ENCODE results near the gene MTRF1. TPM values are rescaled to one million over a fixed set of nuclear protein-coding genes. Genes with fewer than 3 reads are reported as not detected.

The MTRF1 gene
- total RNA-seq, 1 donor from 2014 or later, result 13.2 TPM

GRCh38 chr13:41216160-41216559, 47.2 kb downstream of the MTRF1 start:
- H3K4me1 ChIP-seq, result no peaks in the 10 kb centered on the region
- H3K4me3 ChIP-seq, result no peak overlapping the region
- TF ChIP-seq CTCF (IDR thresholded peaks at IDR 0.05; ENCODE audit: borderline replicate concordance), result no peak
- H3K9me3 ChIP-seq (replicated peaks), result peaks cover 6% of the 10 kb centered on the region
- no peak for DNase-seq
- peaks cover 27% of the 10 kb centered on the region for H3K36me3 ChIP-seq
- intact Hi-C loops (cut with micrococcal nuclease), result no loop called here
- H3K27ac ChIP-seq (replicated peaks), result no peak overlapping the region
- no peaks in the 10 kb centered on the region for H3K27me3 ChIP-seq (ENCODE audit: low read depth)

GRCh38 chr13:41213919-41214318, 49.5 kb downstream of the MTRF1 start:
- no peak for DNase-seq
- intact Hi-C loops (cut with micrococcal nuclease), result no loop called here
- peaks cover 22% of the 10 kb centered on the region for H3K9me3 ChIP-seq (replicated peaks)
- no peak overlapping the region for H3K4me3 ChIP-seq
- no peaks in the 10 kb centered on the region for H3K4me1 ChIP-seq
- peaks cover 14% of the 10 kb centered on the region for H3K36me3 ChIP-seq
- TF ChIP-seq CTCF (IDR thresholded peaks at IDR 0.05; ENCODE audit: borderline replicate concordance), result no peak
- H3K27ac ChIP-seq (replicated peaks), result no peak overlapping the region
- no peaks in the 10 kb centered on the region for H3K27me3 ChIP-seq (ENCODE audit: low read depth)

- no peak for TF ChIP-seq CTCF (IDR thresholded peaks at IDR 0.05; ENCODE audit: borderline replicate concordance)
- Histone ChIP-seq H3K27ac (replicated peaks) (no peak overlapping the region), H3K4me3 (no peak overlapping the region), H3K36me3 (peaks cover 10% of the 10 kb centered on the region), H3K9me3 (replicated peaks) (peaks cover 28% of the 10 kb centered on the region), H3K4me1 (no peaks in the 10 kb centered on the region), H3K27me3 (ENCODE audit: low read depth) (no peaks in the 10 kb centered on the region)
- intact Hi-C loops (cut with micrococcal nuclease), result no loop called here
- no peak for DNase-seq
Observed at GRCh38 chr13:41213316-41213715, 50.1 kb downstream of the MTRF1 start.

GRCh38 chr13:41212881-41213280, 50.5 kb downstream of the MTRF1 start:
- no peak for DNase-seq
- TF ChIP-seq CTCF (IDR thresholded peaks at IDR 0.05; ENCODE audit: borderline replicate concordance), result no peak

GRCh38 chr13:41211062-41211461, 52.3 kb downstream of the MTRF1 start:
- intact Hi-C loops (cut with micrococcal nuclease), result no loop called here
- DNase-seq, result no peak
- H3K36me3 ChIP-seq, result peaks cover 3% of the 10 kb centered on the region
- H3K27ac ChIP-seq (replicated peaks), result no peak overlapping the region
- no peak for TF ChIP-seq CTCF (IDR thresholded peaks at IDR 0.05; ENCODE audit: borderline replicate concordance)
- no peaks in the 10 kb centered on the region for H3K4me1 ChIP-seq
- H3K4me3 ChIP-seq, result no peak overlapping the region
- H3K27me3 ChIP-seq (ENCODE audit: low read depth), result no peaks in the 10 kb centered on the region
- H3K9me3 ChIP-seq (replicated peaks), result peaks cover 37% of the 10 kb centered on the region

More at GRCh38 chr13:41212881-41213280, 50.5 kb downstream of the MTRF1 start:
- Histone ChIP-seq H3K36me3 (peaks cover 9% of the 10 kb centered on the region), H3K4me1 (no peaks in the 10 kb centered on the region), H3K9me3 (replicated peaks) (peaks cover 32% of the 10 kb centered on the region), H3K27me3 (ENCODE audit: low read depth) (no peaks in the 10 kb centered on the region), H3K4me3 (no peak overlapping the region), H3K27ac (replicated peaks) (no peak overlapping the region)
- intact Hi-C loops (cut with micrococcal nuclease), result no loop called here

GRCh38 chr13:41206467-41206866, 56.9 kb downstream of the MTRF1 start:
- H3K4me3 ChIP-seq, result no peak overlapping the region
- no peaks in the 10 kb centered on the region for H3K4me1 ChIP-seq
- TF ChIP-seq CTCF (IDR thresholded peaks at IDR 0.05; ENCODE audit: borderline replicate concordance), result no peak
- H3K36me3 ChIP-seq, result no peaks in the 10 kb centered on the region
- no peak for DNase-seq
- H3K27ac ChIP-seq (replicated peaks), result no peak overlapping the region
- intact Hi-C loops (cut with micrococcal nuclease), result no loop called here
- peaks cover 33% of the 10 kb centered on the region for H3K9me3 ChIP-seq (replicated peaks)
- no peaks in the 10 kb centered on the region for H3K27me3 ChIP-seq (ENCODE audit: low read depth)

Measured in left ventricle myocardium inferior (tissue), 1 donor.